HG02981 (cell line): ENCODE measurements around the gene PRKCH.

Experiments
- ATAC-seq: cut with Tn5 transposase; IDR thresholded peaks from one replicate; pipeline ENCODE4 v1.9.1; 2021; ENCODE audit warnings: mild to moderate bottlenecking, moderate library complexity; ENCODE audit not compliant: unreplicated experiment

PRKCH gene

GRCh38 chr14:61505815-61506809, 184.7 kb downstream of the PRKCH start:
- ATAC-seq = no peak

GRCh38 chr14:61508526-61508925, 187.1 kb downstream of the PRKCH start:
- ATAC-seq = no peak

GRCh38 chr14:61510736-61511557, 189.6 kb downstream of the PRKCH start:
- ATAC-seq = no peak

- no peak for ATAC-seq
Measured at GRCh38 chr14:61511558-61511948, 190.2 kb downstream of the PRKCH start.

GRCh38 chr14:61512026-61512834, 190.9 kb downstream of the PRKCH start:
- ATAC-seq = no peak

GRCh38 chr14:61513986-61514830, 192.8 kb downstream of the PRKCH start:
- no peak for ATAC-seq

GRCh38 chr14:61514927-61515326, 193.5 kb downstream of the PRKCH start:
- no peak for ATAC-seq

GRCh38 chr14:61515436-61516117, 194.2 kb downstream of the PRKCH start:
- no peak for ATAC-seq

- no peak for ATAC-seq
Measured at GRCh38 chr14:61516118-61516743, 194.9 kb downstream of the PRKCH start.

GRCh38 chr14:61516964-61517653, 195.7 kb downstream of the PRKCH start:
- no peak for ATAC-seq

GRCh38 chr14:61517911-61518384, 196.6 kb downstream of the PRKCH start:
- no peak for ATAC-seq

- ATAC-seq = no peak
Measured at GRCh38 chr14:61518403-61518802, 197.0 kb downstream of the PRKCH start.

- no peak for ATAC-seq
Measured at GRCh38 chr14:61519106-61519505, 197.7 kb downstream of the PRKCH start.

GRCh38 chr14:61519735-61520134, 198.4 kb downstream of the PRKCH start:
- ATAC-seq = no peak

- ATAC-seq = no peak
Measured at GRCh38 chr14:61520576-61520975, 199.2 kb downstream of the PRKCH start.

- no peak for ATAC-seq
Measured at GRCh38 chr14:61521773-61522172, 200.4 kb downstream of the PRKCH start.

GRCh38 chr14:61523751-61524150, 202.4 kb downstream of the PRKCH start:
- ATAC-seq = no peak

- ATAC-seq = no peak
Measured at GRCh38 chr14:61524211-61524806, 202.9 kb downstream of the PRKCH start.
